GM12878 (cell line): ENCODE results near the gene NISCH. TPM values are rescaled to one million over a fixed set of nuclear protein-coding genes. Genes with fewer than 3 reads are reported as not detected.

Source experiments
- ATAC-seq: fragments of 200-7000 bp; cut with Tn5 transposase; 3 replicates; pipeline ENCODE4 v1.9.1; 2020; ENCODE audit warnings: mild to moderate bottlenecking, moderate library complexity
- BruUV-seq: library from RNA; stranded (reverse); fragments of 400-500 nt; replicated peaks from 2 replicates; lab custom pipeline; 2021; lab: Mats Ljungman, UMichigan
- CTCF ChIA-PET: fragments of 300-600 bp; sonication (Branson Sonifier 250); formaldehyde crosslinking; extraction: SDS; loops from one replicate; lab custom pipeline; 2021; ENCODE audit warnings: inconsistent platforms; lab: Yijun Ruan, JAX
- POLR2A ChIA-PET: fragments of 350-600 bp; formaldehyde crosslinking; extraction: SDS; loops from one replicate; lab custom pipeline; 2021; ENCODE audit warnings: inconsistent platforms; lab: Charles Lee
- RAD21 ChIA-PET: fragments of 300-600 bp; sonication (Branson Sonifier 250); formaldehyde crosslinking; loops from one replicate; lab custom pipeline; 2023; ENCODE audit warnings: antibody characterized with exemption; ENCODE audit not compliant: unreplicated experiment; lab: Charles Lee
- SMC1A ChIA-PET: fragments of 300-600 bp; sonication (Branson Sonifier 250); formaldehyde crosslinking; loops from one replicate; lab custom pipeline; 2023; ENCODE audit not compliant: unreplicated experiment, uncharacterized antibody; lab: Charles Lee
- DNase-seq: peaks from one replicate; pipeline ENCODE4 v3.0.0-alpha.2; 2011; ENCODE audit warnings: low read depth, low spot score
- FAIRE-seq: peaks from 3 replicates; lab custom pipeline; 2011; peaks lifted over from hg19 to GRCh38; lab: Jason Lieb, UNC
- H2AFZ ChIP-seq: 2 replicates; pipeline ENCODE4 v1.6.0; 2011; ENCODE audit warnings: low read depth, low read length, control low read depth; ENCODE audit not compliant: control insufficient read depth
- H3K27ac ChIP-seq: 2 replicates; pipeline ENCODE4 v1.5.1; 2011; ENCODE audit warnings: control low read depth; ENCODE audit not compliant: control insufficient read depth, insufficient read depth
- H3K27me3 ChIP-seq, 2 experiments: replicated peaks in 1 of 2; 2 replicates each; pipeline versions ENCODE4 v1.6.0 to v1.6.1; 2011; ENCODE audit warnings: low read length in 1 of 2; ENCODE audit not compliant: control insufficient read depth in 2 of 2, insufficient read depth in 2 of 2
- H3K36me3 ChIP-seq, 2 experiments: 2 replicates each; pipeline ENCODE4 v1.5.1; 2011; ENCODE audit warnings: low read length in 1 of 2; ENCODE audit not compliant: control insufficient read depth in 2 of 2, insufficient read depth in 2 of 2
- H3K4me1 ChIP-seq: 2 replicates; pipeline ENCODE4 v1.6.1; 2011; ENCODE audit warnings: mild to moderate bottlenecking, low read length, moderate library complexity, mixed read lengths; ENCODE audit not compliant: control insufficient read depth, insufficient read depth
- H3K4me2 ChIP-seq: 2 replicates; pipeline ENCODE4 v1.6.0; 2011; ENCODE audit warnings: control low read depth; ENCODE audit not compliant: control insufficient read depth, insufficient read depth
- H3K4me3 ChIP-seq: fragments of 200-600 bp; sonication (generic); 2 replicates; pipeline ENCODE4 v1.5.1; 2016
- H3K79me2 ChIP-seq: 2 replicates; pipeline ENCODE4 v1.6.0; 2011; ENCODE audit warnings: low read length; ENCODE audit not compliant: control insufficient read depth, insufficient read depth
- H3K9ac ChIP-seq: 2 replicates; pipeline ENCODE4 v1.8.0; 2011; ENCODE audit warnings: low read length, control low read depth, mixed read lengths; ENCODE audit not compliant: control insufficient read depth, insufficient read depth
- H3K9me3 ChIP-seq: replicated peaks from 3 replicates; pipeline ENCODE4 v1.5.1; 2011; ENCODE audit warnings: mild to moderate bottlenecking, low read length; ENCODE audit not compliant: control insufficient read depth, insufficient read depth
- H4K20me1 ChIP-seq: 2 replicates; pipeline ENCODE4 v1.6.0; 2011; ENCODE audit not compliant: control insufficient read depth, insufficient read depth
- ASH2L ChIP-seq: fragments of 300-600, 200-600 bp; sonication (generic); IDR thresholded peaks from 2 replicates; pipeline ENCODE4 v1.6.1; 2017; ENCODE audit warnings: low read depth, mild to moderate bottlenecking, borderline replicate concordance
- BACH1 ChIP-seq: fragments of 450-650 bp; IDR thresholded peaks from 2 replicates; pipeline ENCODE4 v1.6.1; 2017; ENCODE audit warnings: mild to moderate bottlenecking, borderline replicate concordance
- CREM ChIP-seq: IDR thresholded peaks from 2 replicates; pipeline ENCODE4 v1.6.1; 2014; ENCODE audit warnings: antibody characterized with exemption, low read depth
- PKNOX1 ChIP-seq: fragments of 450-650 bp; IDR thresholded peaks from 2 replicates; pipeline ENCODE4 v1.6.1; 2016; ENCODE audit warnings: mild to moderate bottlenecking
- SMAD1 ChIP-seq: fragments of 450-650 bp; IDR thresholded peaks from 2 replicates; pipeline ENCODE4 v1.6.1; 2018; ENCODE audit warnings: mild to moderate bottlenecking, low read depth; ENCODE audit not compliant: partially characterized antibody
- WGBS: methylation state at CpG from one replicate; pipeline ENCODE4 v1.1.6; 2016; ENCODE audit warnings: low lambda C conversion rate; ENCODE audit not compliant: insufficient replicate concordance, insufficient coverage; ENCODE audit errors: missing lambda C conversion rate; 5-methylcytosine and 5-hydroxymethylcytosine counted together
- in situ Hi-C: fragments of 300-500 bp; cut with MboI; formaldehyde crosslinking; loops from 9 replicates; pipeline ENCODE4 v1.14.3; 2018; ENCODE audit warnings: mixed read lengths
- intact Hi-C: fragments of 100-400 bp; cut with micrococcal nuclease; formaldehyde crosslinking; loops from one replicate; pipeline ENCODE4 v1.14.2; 2022; ENCODE audit not compliant: unreplicated experiment
- polyA plus RNA-seq, 11 experiments: library from polyadenylated mRNA; depleted of rRNA in 4 of 11; unstranded in 6 of 11; stranded (reverse) in 5 of 11; fragments of >200 nt; fragmentation: Nextera tagmentation in 4 of 11; fragmentation: Illumina TruSeq in 1 of 11; extraction: Ambion mirVana in 4 of 11; extraction: Trizol in 1 of 11; gene quantifications; 1 replicate in 1 of 11; 2 replicates in 10 of 11; pipeline versions ENCODE4 v1.2.1 to v1.2.3, GENCODE V29; 2011 to 2016; ENCODE audit warnings: inconsistent platforms in 2 of 11, missing spikeins in 2 of 11, low read depth in 1 of 11
- total RNA-seq, 4 experiments: library from RNA; depleted of rRNA in 3 of 4; stranded (reverse); fragments of >200 nt in 3 of 4; fragmentation: Illumina TruSeq in 1 of 4; extraction: Trizol in 1 of 4; gene quantifications; 2 replicates each; pipeline versions ENCODE4 v1.2.1 to v1.2.3, GENCODE V29; 2013 to 2021

Gene NISCH
- total and polyA plus RNA-seq, 10 of the 15 experiments (the other 5 are each of a cell fraction or from before 2014, with no cell fraction given) = 0.76 to 52.5 (median 24.6) TPM

- POLR2A ChIA-PET = no interaction called here
- WGBS = 68% methylated on average over 6 of the region's 6 CpGs
- H3K4me1 ChIP-seq = peaks cover 21% of the 10 kb centered on the region
- H3K27me3 ChIP-seq = no peaks in the 10 kb centered on the region
- H3K4me3 ChIP-seq = no peak overlapping the region
- H2AFZ ChIP-seq = no peak overlapping the region
- H3K9ac ChIP-seq = no peak overlapping the region
- FAIRE-seq (no peak), DNase-seq (no peak), ATAC-seq (no peak)
- CTCF ChIA-PET = interaction anchor here (3.2 kb wide), 1 partner anchor 24 kb away, joined by 14 read pairs; no protein-coding TSS in a partner anchor
- intact Hi-C loops = loop anchor here (10.0 kb wide), 1 partner anchor 233 kb away; the partner anchor contains the start of genes GNL3 and PBRM1
- H3K36me3 ChIP-seq = no peaks in the 10 kb centered on the region; a peak in 1 of 4 replicates
- H3K79me2 ChIP-seq = peaks cover 24% of the 10 kb centered on the region
- no peak overlapping the region for H3K27ac ChIP-seq
- no TSS peak for BruUV-seq
- TF ChIP-seq CREM (no peak), PKNOX1 (no peak), SMAD1 (no peak), ASH2L (no peak), BACH1 (no peak)
- no peak overlapping the region for H3K4me2 ChIP-seq
- RAD21 ChIA-PET = interaction anchor here (1.9 kb wide), 1 partner anchor 40 kb away, joined by 5 read pairs; no protein-coding TSS in a partner anchor
- SMC1A ChIA-PET = interaction anchor here (0.6 kb wide), 1 partner anchor 221 kb away, joined by 3 read pairs; no protein-coding TSS in a partner anchor
- H3K9me3 ChIP-seq = no peaks in the 10 kb centered on the region
- in situ Hi-C loops = no loop called here
- H4K20me1 ChIP-seq = no peaks in the 10 kb centered on the region
These were observed 3.3 kb upstream of the NISCH start for GRCh38 chr3:52452126-52452525.
